ENCODE data around the gene STIM1. TPM values are rescaled to one million over a fixed set of nuclear protein-coding genes. Genes with fewer than 3 reads are reported as not detected.

The STIM1 gene
- total and polyA plus RNA-seq, 10 of the 15 experiments (the other 5 are each of a cell fraction or from before 2014, with no cell fraction given), result 8.6 to 57.7 (median 29.3) TPM

GRCh38 chr11:3808861-3809623 is 46.4 kb upstream of the STIM1 start (continued):
- peak; percentile 73 to 78 (median 74) for TF ChIP-seq CTCF (IDR thresholded peaks at IDR 0.05 in 2 of 3, conservative IDR thresholded peaks at IDR 0.05 in 1 of 3; ENCODE audit: control insufficient read depth in 2 of 3, extremely low read depth in 1 of 3, insufficient read depth in 1 of 3, low read depth in 3 of 3, low read length in 3 of 3)
- no peak for TF ChIP-seq KDM1A (IDR thresholded peaks at IDR 0.05; ENCODE audit: borderline replicate concordance)
- TF ChIP-seq MEF2B (IDR thresholded peaks at IDR 0.05; ENCODE audit: partially characterized antibody, poor library complexity, severe bottlenecking), result no peak
- TF ChIP-seq ZNF384 (IDR thresholded peaks at IDR 0.05; ENCODE audit: borderline replicate concordance, low read depth, low read length), result no peak
- no peak for TF ChIP-seq ASH2L (IDR thresholded peaks at IDR 0.05; ENCODE audit: borderline replicate concordance, low read depth)
- TF ChIP-seq SMARCA5 (IDR thresholded peaks at IDR 0.05), result 0 out of 2 replicates have a peak, but pooled peaks have one; percentile 24
- TF ChIP-seq STAT1 (conservative IDR thresholded peaks at IDR 0.05), result no peak
- no peak for TF ChIP-seq PKNOX1 (IDR thresholded peaks at IDR 0.05)
- peak; percentile 55; the same call in 1 of the 2 replicates for TF ChIP-seq SMC3 (IDR thresholded peaks at IDR 0.05; ENCODE audit: borderline replicate concordance, low read length)
- TF ChIP-seq IKZF2 (IDR thresholded peaks at IDR 0.05), result no peak
- TF ChIP-seq ZNF687 (IDR thresholded peaks at IDR 0.05), result no peak
- no peak for TF ChIP-seq YBX1 (IDR thresholded peaks at IDR 0.05)
- no peak for TF ChIP-seq MYC (IDR thresholded peaks at IDR 0.05; ENCODE audit: insufficient read depth, insufficient read length, insufficient replicate concordance, low read length, severe bottlenecking)

Measured in GM12878 (cell line).